HG02571 (cell line): Measurements from ENCODE around the gene PTPN7.

Experiments
- ATAC-seq: cut with Tn5 transposase; IDR thresholded peaks from one replicate; pipeline ENCODE4 v1.9.1; 2021; ENCODE audit warnings: mild to moderate bottlenecking, moderate library complexity; ENCODE audit not compliant: unreplicated experiment

PTPN7 gene

GRCh38 chr1:202133496-202133895 lies 26.9 kb downstream of the PTPN7 start:
- ATAC-seq = no peak

GRCh38 chr1:202133001-202133400 lies 27.4 kb downstream of the PTPN7 start:
- no peak for ATAC-seq

GRCh38 chr1:202131956-202132821 lies 28.2 kb downstream of the PTPN7 start:
- no peak for ATAC-seq

- ATAC-seq = no peak
Measured at GRCh38 chr1:202130816-202131522, 29.4 kb downstream of the PTPN7 start.

- no peak for ATAC-seq
Measured at GRCh38 chr1:202130297-202130721, 30.1 kb downstream of the PTPN7 start.

- no peak for ATAC-seq
Measured at GRCh38 chr1:202129453-202130296, 30.7 kb downstream of the PTPN7 start.

GRCh38 chr1:202127836-202128622 lies 32.4 kb downstream of the PTPN7 start:
- ATAC-seq = no peak

- ATAC-seq = no peak
Measured at GRCh38 chr1:202127061-202127460, 33.3 kb downstream of the PTPN7 start.

- no peak for ATAC-seq
Measured at GRCh38 chr1:202126426-202126825, 34.0 kb downstream of the PTPN7 start.

GRCh38 chr1:202125611-202126010 lies 34.8 kb downstream of the PTPN7 start:
- no peak for ATAC-seq

GRCh38 chr1:202124142-202124541 lies 36.3 kb downstream of the PTPN7 start:
- ATAC-seq = no peak

- no peak for ATAC-seq
Measured at GRCh38 chr1:202123336-202123813, 37.0 kb downstream of the PTPN7 start.

- no peak for ATAC-seq
Measured at GRCh38 chr1:202122639-202123335, 37.6 kb downstream of the PTPN7 start, which contains the start of gene GPR37L1. TSS of gene GPR37L1 (plus strand) at chr1:202122917. CDS start at chr1:202122964, 47 bp downstream.

- no peak for ATAC-seq
Measured at GRCh38 chr1:202121006-202121405, 39.4 kb downstream of the PTPN7 start.

GRCh38 chr1:202117898-202118371 lies 42.5 kb downstream of the PTPN7 start:
- no peak for ATAC-seq

GRCh38 chr1:202116287-202116686 lies 44.1 kb downstream of the PTPN7 start:
- no peak for ATAC-seq

- peak; percentile 60 for ATAC-seq
Measured at GRCh38 chr1:202113690-202114300, 46.6 kb downstream of the PTPN7 start.

- ATAC-seq = no peak
Measured at GRCh38 chr1:202112859-202113689, 47.3 kb downstream of the PTPN7 start.
